Superior temporal gyrus (tissue), 1 donor: ENCODE results near the gene GNG2.

Experiments
- DNase-seq: peaks from one replicate; pipeline ENCODE4 v3.0.0-alpha.2; 2016; ENCODE audit errors: extremely low spot score

Gene GNG2

GRCh38 chr14:51939755-51940301 lies 79.4 kb downstream of the GNG2 start:
- no peak for DNase-seq

- DNase-seq = no peak
Observed at GRCh38 chr14:51942971-51943370, 82.6 kb downstream of the GNG2 start.

- no peak for DNase-seq
Observed at GRCh38 chr14:51950007-51950406, 89.6 kb downstream of the GNG2 start.

- DNase-seq = no peak
Observed at GRCh38 chr14:51951656-51952055, 91.2 kb downstream of the GNG2 start.

- no peak for DNase-seq
Observed at GRCh38 chr14:51954031-51954430, 93.6 kb downstream of the GNG2 start.

- DNase-seq = no peak
Observed at GRCh38 chr14:51954657-51955056, 94.2 kb downstream of the GNG2 start.

- DNase-seq = no peak
Observed at GRCh38 chr14:51957950-51958349, 97.5 kb downstream of the GNG2 start.

- DNase-seq = no peak
Observed at GRCh38 chr14:51959928-51960327, 99.5 kb downstream of the GNG2 start.

GRCh38 chr14:51960866-51961265 lies 100.5 kb downstream of the GNG2 start:
- DNase-seq = no peak

GRCh38 chr14:51962711-51963110 lies 102.3 kb downstream of the GNG2 start:
- DNase-seq = no peak

GRCh38 chr14:51963286-51963685 lies 102.9 kb downstream of the GNG2 start:
- DNase-seq = peak; percentile 38

- DNase-seq = no peak
Observed at GRCh38 chr14:51967521-51967920, 107.1 kb downstream of the GNG2 start.

GRCh38 chr14:51969852-51970540 lies 109.6 kb downstream of the GNG2 start:
- no peak for DNase-seq

GRCh38 chr14:51972566-51972965 lies 112.2 kb downstream of the GNG2 start:
- no peak for DNase-seq

GRCh38 chr14:51977075-51977474 lies 116.7 kb downstream of the GNG2 start:
- DNase-seq = no peak

GRCh38 chr14:51978681-51979085 lies 118.3 kb downstream of the GNG2 start:
- no peak for DNase-seq

GRCh38 chr14:51979088-51979709 lies 118.8 kb downstream of the GNG2 start:
- peak; percentile 96 for DNase-seq

- DNase-seq = no peak
Observed at GRCh38 chr14:51981218-51981854, 120.9 kb downstream of the GNG2 start.

GRCh38 chr14:51988221-51988620 lies 127.8 kb downstream of the GNG2 start:
- DNase-seq = no peak

GRCh38 chr14:51989293-51990234 lies 129.2 kb downstream of the GNG2 start, which contains the start of gene RTRAF:
RTRAF (plus strand) TSS chr14:51989546; CDS start chr14:51989640, 94 bp downstream.
- DNase-seq = peak; percentile 96

GRCh38 chr14:51990488-51990887 lies 130.1 kb downstream of the GNG2 start:
- DNase-seq = no peak
